ENCODE measurements around the gene KCNH8.
A peak's percentile ranks its signal among the peaks of the same experiment; 100 is the strongest.

KCNH8 gene

GRCh38 chr3:19522305-19522704 lies 374.0 kb downstream of the KCNH8 start:
- no peak for DNase-seq

GRCh38 chr3:19526071-19526470 lies 377.8 kb downstream of the KCNH8 start:
- DNase-seq, result no peak

- DNase-seq, result no peak
Measured at GRCh38 chr3:19527746-19528145, 379.4 kb downstream of the KCNH8 start.

DNA sequence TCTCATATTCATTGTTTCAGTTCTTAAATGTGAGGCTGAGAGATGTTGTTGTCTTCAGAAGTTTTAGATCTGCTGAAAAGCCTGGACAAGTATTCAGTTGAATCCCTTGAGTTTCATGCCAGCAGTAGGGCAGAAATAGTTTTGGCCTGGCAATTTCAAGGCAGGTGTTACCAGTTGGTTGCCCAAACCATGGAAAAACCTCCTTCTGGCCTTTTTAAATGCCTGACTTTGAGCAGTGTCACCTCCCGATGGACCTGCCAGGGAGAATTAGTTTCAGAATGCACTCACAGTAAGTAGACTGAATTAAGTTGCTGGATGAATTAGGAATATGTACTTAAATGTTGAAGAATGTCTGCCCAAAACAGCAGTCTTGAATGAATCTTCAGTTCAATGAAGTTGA lies 383.1 kb downstream of the KCNH8 start:
- DNase-seq, result no peak

- DNase-seq, result no peak
Measured at GRCh38 chr3:19539518-19540392, 391.4 kb downstream of the KCNH8 start.

DNA sequence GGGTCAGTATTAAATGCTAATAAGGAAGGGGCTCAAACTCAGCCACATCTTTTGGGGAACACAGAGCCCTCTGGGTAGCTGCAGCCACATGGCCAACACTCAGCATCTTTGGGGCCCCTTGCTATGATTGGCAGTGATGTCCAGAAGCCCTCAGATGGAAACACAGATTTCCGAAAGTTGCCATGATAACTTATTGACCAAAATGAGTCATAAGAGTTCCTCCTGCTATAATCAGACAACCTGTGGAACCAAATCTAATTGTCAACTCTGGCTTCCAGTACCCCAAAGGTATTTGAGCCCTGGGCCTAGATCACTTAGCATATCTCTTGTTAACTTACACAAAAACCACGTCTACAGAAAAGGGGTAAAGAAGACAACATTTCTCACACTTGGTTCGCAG lies 392.2 kb downstream of the KCNH8 start:
- DNase-seq, result no peak

- no peak for DNase-seq
Measured at GRCh38 chr3:19541284-19541683, 393.0 kb downstream of the KCNH8 start.

- peak; percentile 21 for DNase-seq
Measured at GRCh38 chr3:19543212-19543841, 395.0 kb downstream of the KCNH8 start.

DNA sequence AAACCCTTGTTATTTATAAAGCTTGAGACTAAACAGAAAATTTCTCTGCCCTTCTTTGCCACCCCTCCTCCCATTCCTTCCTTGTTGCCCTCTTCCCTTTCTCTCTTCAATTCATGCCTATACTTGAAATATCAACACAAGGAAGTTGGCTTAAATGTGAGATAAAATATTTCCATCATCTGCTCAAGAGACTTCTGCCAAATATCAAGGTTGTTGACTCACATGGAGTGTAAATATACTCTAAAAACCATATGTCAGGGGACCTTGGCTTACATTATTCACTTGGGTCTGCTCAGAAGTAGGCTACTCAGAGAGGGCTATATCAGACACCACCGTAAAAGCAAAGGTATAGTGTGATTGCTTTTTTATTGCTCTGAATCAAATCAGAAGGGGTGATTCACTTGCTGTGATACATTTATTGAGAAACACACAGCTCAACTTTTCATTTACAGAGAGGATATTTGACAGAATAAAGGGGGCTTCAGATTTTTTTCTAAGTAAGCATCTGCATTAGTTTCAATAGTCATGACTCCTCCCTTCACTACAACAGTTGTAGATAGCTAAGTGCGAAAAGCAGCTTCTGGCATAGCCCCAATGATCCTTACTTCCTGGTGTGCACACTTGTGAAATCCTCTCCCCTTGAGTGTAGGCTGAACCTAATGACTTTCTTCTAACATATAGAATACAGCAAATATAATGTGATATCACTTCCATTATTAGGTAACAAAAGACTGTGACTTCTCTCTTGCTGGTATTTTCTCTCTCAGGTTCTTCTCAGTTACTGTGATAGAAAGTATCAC lies 399.6 kb downstream of the KCNH8 start:
- no peak for DNase-seq

GRCh38 chr3:19559724-19560442 lies 411.6 kb downstream of the KCNH8 start:
- no peak for DNase-seq

GRCh38 chr3:19573644-19574043 lies 425.3 kb downstream of the KCNH8 start:
- no peak for DNase-seq

GRCh38 chr3:19574268-19574667 lies 426.0 kb downstream of the KCNH8 start:
- no peak for DNase-seq

DNA sequence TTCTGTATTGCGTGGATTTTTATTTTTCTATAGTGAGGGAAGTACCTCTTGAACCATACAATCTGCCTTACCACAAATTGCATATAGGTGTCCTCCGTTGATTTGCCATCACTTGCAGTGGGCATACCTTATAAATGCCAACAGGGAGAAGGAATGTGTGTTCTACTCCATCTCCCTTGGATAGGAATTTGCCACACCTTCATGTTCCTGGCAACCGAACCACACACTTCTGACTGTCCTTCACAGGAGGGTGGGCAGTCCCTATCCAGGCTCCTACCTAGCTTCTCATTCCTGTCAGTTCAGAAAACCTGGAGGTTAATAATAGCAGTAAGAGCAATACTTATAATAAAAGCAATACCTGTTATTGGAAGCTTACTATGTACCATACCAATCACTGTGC lies 428.0 kb downstream of the KCNH8 start:
- no peak for DNase-seq

All from NCI-H2227 treated with DMSO at 0.1 percent for 48 hours (cell line).